Sigmoid colon (tissue), 7 donors: ENCODE data around the gene SLC39A12. TPM values are rescaled to one million over a fixed set of nuclear protein-coding genes. Genes with fewer than 3 reads are reported as not detected.

Experiments
- DNase-seq: peaks from one replicate; pipeline ENCODE4 v3.0.0-alpha.2; 2019
- H3K27ac ChIP-seq, 4 donors: fragments of 200-600 bp; sonication (generic); one replicate each; pipeline ENCODE4 v1.5.1; 2016 to 2019; ENCODE audit warnings: mild to moderate bottlenecking in 1 of 4
- H3K27me3 ChIP-seq, 3 donors: fragments of 200-600 bp; sonication (generic); one replicate each; pipeline ENCODE4 v1.5.1; 2019; ENCODE audit warnings: mild to moderate bottlenecking in 1 of 3
- H3K36me3 ChIP-seq, 4 donors: fragments of 200-600 bp; sonication (generic); one replicate each; pipeline ENCODE4 v1.5.1; 2016 to 2019
- H3K4me1 ChIP-seq, 4 donors: fragments of 200-600 bp; sonication (generic); one replicate each; pipeline ENCODE4 v1.5.1; 2017 to 2019
- H3K4me3 ChIP-seq, 4 donors: fragments of 200-600 bp; sonication (generic); one replicate each; pipeline ENCODE4 v1.5.1; 2017 to 2019; ENCODE audit warnings: mild to moderate bottlenecking in 2 of 4, moderate library complexity in 1 of 4
- H3K9me3 ChIP-seq, 4 donors: fragments of 200-600 bp in 3 of 4; sonication (generic) in 3 of 4; one replicate each; pipeline versions ENCODE4 v1.5.1 to v1.6.1; 2013 to 2019
- EP300 ChIP-seq, 4 donors: sonication (generic); formaldehyde crosslinking; IDR thresholded peaks; one replicate each; pipeline ENCODE4 v1.6.1; 2017; ENCODE audit warnings: antibody characterized with exemption in 4 of 4
- POLR2A ChIP-seq, 2 donors: fragments of 450-650 bp; IDR thresholded peaks; one replicate each; pipeline ENCODE4 v1.6.1; 2016; ENCODE audit warnings: antibody characterized with exemption in 2 of 2, mild to moderate bottlenecking in 2 of 2, moderate library complexity in 2 of 2
- POLR2AphosphoS5 ChIP-seq, 4 donors: sonication (generic); formaldehyde crosslinking; IDR thresholded peaks; one replicate each; pipeline ENCODE4 v1.6.1; 2017; ENCODE audit warnings: antibody characterized with exemption in 4 of 4
- WGBS, 2 donors: extraction: QIAGEN DNeasy Blood & Tissue Kit; methylation state at CpG; one replicate each; pipeline ENCODE4 v1.1.7; 2013; 5-methylcytosine and 5-hydroxymethylcytosine counted together
- intact Hi-C: fragments of 100-400 bp; cut with DNase I; formaldehyde crosslinking; loops from one replicate; pipeline ENCODE4 v1.15.1; 2023
- polyA plus RNA-seq, 3 donors: library from polyadenylated mRNA; stranded (reverse); fragments of 200-250 nt; gene quantifications; one replicate each; pipeline ENCODE4 v1.2.3, GENCODE V29; 2013
- total RNA-seq, 4 donors: library from RNA; depleted of rRNA; stranded (reverse); fragments of >200 nt; gene quantifications; one replicate each; pipeline ENCODE4 v1.1.0, GENCODE V29; 2016
- TF ChIP-seq, protein P1 (sequence below), 4 experiments: fragments of 450-650 bp in 3 of 4; fragments of 200-600 bp in 1 of 4; IDR thresholded peaks; one replicate each; pipeline ENCODE4 v1.5.1; 2016 to 2019; ENCODE audit warnings: antibody characterized with exemption in 4 of 4, mild to moderate bottlenecking in 3 of 4, moderate library complexity in 2 of 4
- donor health status: healthy with polysubstance abuse.
- donor health status: Bipolar disorder and iron deficiency.
- donor health status: healthy.

The SLC39A12 gene
- total and polyA plus RNA-seq, 7 donors: 0.14 to 0.16 TPM; not detected in 5

DNA sequence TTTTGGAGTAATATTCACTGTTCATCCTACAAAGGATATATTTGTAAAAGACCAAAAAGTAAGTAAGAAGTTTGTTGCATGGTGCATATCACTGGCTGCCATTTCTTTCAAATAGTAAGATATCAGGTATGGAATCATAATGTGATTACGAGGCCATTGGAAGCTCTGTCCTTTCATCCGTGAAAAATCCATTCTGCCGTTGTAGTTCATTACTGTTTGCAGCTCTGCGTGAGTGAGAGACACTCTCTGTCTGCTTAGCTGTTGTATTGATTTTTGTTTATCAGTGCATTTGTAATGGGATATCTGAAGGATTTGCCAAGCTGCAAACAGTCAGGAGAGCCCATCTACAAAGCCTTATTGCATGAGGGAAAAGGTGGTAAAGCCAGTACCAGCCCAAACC, 44.1 kb upstream of the SLC39A12 start:
- no peak overlapping the region for H3K27ac ChIP-seq
- no peaks in the 10 kb centered on the region for H3K9me3 ChIP-seq
- no peak for DNase-seq
- peaks cover 0 to 11% (median 1%) of the 10 kb centered on the region in 4 donors for H3K4me1 ChIP-seq
- H3K36me3 ChIP-seq: no peaks in the 10 kb centered on the region
- intact Hi-C loops: loop anchor here (5.0 kb wide), 1 partner anchor 60 kb away; no protein-coding TSS in a partner anchor
- no peak overlapping the region for H3K4me3 ChIP-seq
- 90 to 92% methylated on average over 4 of the region's 4 CpGs for WGBS, 2 donors
- H3K27me3 ChIP-seq: no peaks in the 10 kb centered on the region
- TF ChIP-seq, protein P1, sequence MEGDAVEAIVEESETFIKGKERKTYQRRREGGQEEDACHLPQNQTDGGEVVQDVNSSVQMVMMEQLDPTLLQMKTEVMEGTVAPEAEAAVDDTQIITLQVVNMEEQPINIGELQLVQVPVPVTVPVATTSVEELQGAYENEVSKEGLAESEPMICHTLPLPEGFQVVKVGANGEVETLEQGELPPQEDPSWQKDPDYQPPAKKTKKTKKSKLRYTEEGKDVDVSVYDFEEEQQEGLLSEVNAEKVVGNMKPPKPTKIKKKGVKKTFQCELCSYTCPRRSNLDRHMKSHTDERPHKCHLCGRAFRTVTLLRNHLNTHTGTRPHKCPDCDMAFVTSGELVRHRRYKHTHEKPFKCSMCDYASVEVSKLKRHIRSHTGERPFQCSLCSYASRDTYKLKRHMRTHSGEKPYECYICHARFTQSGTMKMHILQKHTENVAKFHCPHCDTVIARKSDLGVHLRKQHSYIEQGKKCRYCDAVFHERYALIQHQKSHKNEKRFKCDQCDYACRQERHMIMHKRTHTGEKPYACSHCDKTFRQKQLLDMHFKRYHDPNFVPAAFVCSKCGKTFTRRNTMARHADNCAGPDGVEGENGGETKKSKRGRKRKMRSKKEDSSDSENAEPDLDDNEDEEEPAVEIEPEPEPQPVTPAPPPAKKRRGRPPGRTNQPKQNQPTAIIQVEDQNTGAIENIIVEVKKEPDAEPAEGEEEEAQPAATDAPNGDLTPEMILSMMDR (IDR thresholded peaks at IDR 0.05): no peak

DNA sequence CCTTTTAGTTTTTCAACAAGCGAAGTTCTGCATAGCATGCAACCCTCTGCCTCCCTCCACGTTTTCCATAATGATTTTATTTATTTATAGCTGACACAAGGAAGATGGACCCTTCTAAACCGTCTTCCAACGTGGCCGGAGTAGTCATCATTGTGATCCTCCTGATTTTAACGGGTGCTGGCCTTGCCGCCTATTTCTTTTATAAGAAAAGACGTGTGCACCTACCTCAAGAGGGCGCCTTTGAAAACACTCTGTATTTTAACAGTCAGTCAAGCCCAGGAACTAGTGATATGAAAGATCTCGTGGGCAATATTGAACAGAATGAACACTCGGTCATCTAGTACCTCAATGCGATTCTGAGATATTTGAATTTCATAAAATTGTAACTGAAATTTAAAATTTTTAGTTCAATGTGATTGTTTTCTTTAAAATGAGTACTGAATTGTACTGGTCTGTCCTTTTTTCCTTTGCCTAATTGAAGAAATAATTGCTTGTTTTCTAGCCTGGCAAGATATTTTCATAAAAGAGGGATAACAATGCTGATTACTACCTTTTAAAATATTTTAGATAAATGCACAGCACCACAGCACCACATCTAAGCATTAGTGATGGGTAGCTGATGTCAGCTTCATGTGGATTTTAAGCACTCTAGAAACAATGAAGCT, 41.5 kb upstream of the SLC39A12 start:
- no peak for TF ChIP-seq EP300 (IDR thresholded peaks at IDR 0.05)
- TF ChIP-seq POLR2A (IDR thresholded peaks at IDR 0.05): no peak
- TF ChIP-seq POLR2AphosphoS5 (IDR thresholded peaks at IDR 0.05): no peak
- TF ChIP-seq, protein P1 (IDR thresholded peaks at IDR 0.05): peak in 3 of 4 experiments; percentile 57 to 68 (median 60)
- 12 to 20% methylated on average over 12 of the region's 12 CpGs for WGBS, 2 donors
- intact Hi-C loops: loop anchor here (1.0 to 5.0 kb wide), 2 partner anchors 232 to 305 kb away; partner anchors contain the start of gene CACNB2
- H3K9me3 ChIP-seq: no peaks in the 10 kb centered on the region
- H3K36me3 ChIP-seq: no peaks in the 10 kb centered on the region
- DNase-seq: peak; percentile 76
- no peak overlapping the region for H3K27ac ChIP-seq
- peaks cover 0 to 28% (median 20%) of the 10 kb centered on the region in 4 donors for H3K4me1 ChIP-seq
- H3K27me3 ChIP-seq: no peaks in the 10 kb centered on the region
- no peak overlapping the region for H3K4me3 ChIP-seq

DNA sequence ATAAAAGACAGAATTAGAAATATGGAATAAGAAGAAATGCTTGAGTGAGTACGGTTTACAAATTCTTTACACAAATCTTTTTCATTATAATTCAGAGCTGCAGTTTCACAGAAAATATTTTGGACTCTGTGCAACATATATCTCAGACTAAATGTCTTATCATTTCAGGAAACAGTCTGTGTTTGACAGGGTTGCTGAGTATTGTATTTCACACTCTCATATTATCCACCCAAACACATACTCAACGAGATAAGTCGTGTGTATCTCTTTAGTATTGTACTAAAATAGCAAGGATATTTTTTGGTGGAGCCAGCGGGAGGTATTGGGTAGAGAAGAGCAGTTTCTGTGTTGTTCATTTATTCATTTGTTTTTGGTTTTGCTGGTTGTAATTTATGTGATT, 39.0 kb upstream of the SLC39A12 start:
- no peak for DNase-seq
- H3K36me3 ChIP-seq: no peaks in the 10 kb centered on the region
- peak overlapping the region in 1 of 4 donors; percentile 33 for H3K27ac ChIP-seq
- H3K27me3 ChIP-seq: no peaks in the 10 kb centered on the region
- TF ChIP-seq, protein P1 (IDR thresholded peaks at IDR 0.05): no peak
- TF ChIP-seq POLR2AphosphoS5 (IDR thresholded peaks at IDR 0.05) (no peak), EP300 (IDR thresholded peaks at IDR 0.05) (no peak), POLR2A (IDR thresholded peaks at IDR 0.05) (no peak)
- 55 to 61% methylated on average over 4 of the region's 4 CpGs for WGBS, 2 donors
- no peaks in the 10 kb centered on the region for H3K9me3 ChIP-seq
- no peak overlapping the region for H3K4me3 ChIP-seq
- intact Hi-C loops: loop anchor here (5.0 kb wide), 1 partner anchor 230 kb away; the partner anchor contains the start of gene CACNB2
- H3K4me1 ChIP-seq: peaks cover 0 to 36% (median 23%) of the 10 kb centered on the region in 4 donors

DNA sequence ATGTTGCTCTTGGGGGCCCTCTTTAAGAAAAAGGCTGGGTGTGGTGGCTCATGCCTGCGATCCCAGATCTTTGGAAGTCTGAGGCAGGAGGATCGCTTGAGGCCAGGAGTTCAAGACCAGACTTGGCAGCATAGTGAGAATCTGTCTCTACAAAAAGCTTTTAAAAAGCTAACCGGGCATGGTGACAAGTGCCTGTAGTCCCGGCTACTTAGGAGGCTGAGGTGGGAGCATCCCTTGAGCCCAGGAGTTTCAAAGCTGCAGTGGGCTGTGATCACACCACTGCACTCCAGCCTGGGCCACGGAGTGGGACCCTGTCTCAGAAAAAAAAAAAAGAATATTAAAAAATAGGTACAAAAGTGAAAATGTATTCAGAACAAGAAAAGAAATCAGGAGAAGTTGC, 38.1 kb upstream of the SLC39A12 start:
- TF ChIP-seq POLR2A (IDR thresholded peaks at IDR 0.05): no peak
- no peak for TF ChIP-seq POLR2AphosphoS5 (IDR thresholded peaks at IDR 0.05)
- TF ChIP-seq EP300 (IDR thresholded peaks at IDR 0.05): no peak
- TF ChIP-seq, protein P1 (IDR thresholded peaks at IDR 0.05): no peak
- Histone ChIP-seq H3K27me3 (no peaks in the 10 kb centered on the region), H3K27ac (peak overlapping the region in 1 of 4 donors; percentile 33), H3K4me3 (no peak overlapping the region), H3K4me1 (peaks cover 0 to 36% (median 23%) of the 10 kb centered on the region in 4 donors), H3K36me3 (no peaks in the 10 kb centered on the region), H3K9me3 (no peaks in the 10 kb centered on the region)
- 84 to 87% methylated on average over 5 of the region's 5 CpGs for WGBS, 2 donors
- no peak for DNase-seq
- intact Hi-C loops: loop anchor here (5.0 kb wide), 1 partner anchor 229 kb away; the partner anchor contains the start of gene CACNB2
